Measurements from ENCODE around the gene STX16.

The STX16 gene

GRCh38 chr20:58656831-58657230, 5.7 kb downstream of the STX16 start:
- H3K9me3 ChIP-seq (ENCODE audit: low read length) = no peaks in the 10 kb centered on the region
- peaks cover 7% of the 10 kb centered on the region; the same call in 1 of the 2 replicates for H3K36me3 ChIP-seq (ENCODE audit: insufficient read depth, low read length)
- H3K27me3 ChIP-seq (ENCODE audit: insufficient read depth, low read length) = no peaks in the 10 kb centered on the region

GRCh38 chr20:58657262-58657661, 6.2 kb downstream of the STX16 start:
- Histone ChIP-seq H3K9ac (ENCODE audit: low read length) (no peak overlapping the region), H2AFZ (ENCODE audit: low read length) (no peak overlapping the region), H3K9me3 (ENCODE audit: low read length) (no peaks in the 10 kb centered on the region), H4K20me1 (ENCODE audit: insufficient read depth, low read length) (no peaks in the 10 kb centered on the region), H3K4me3 (ENCODE audit: low read depth, low read length, poor library complexity, severe bottlenecking) (no peak overlapping the region), H3K4me2 (ENCODE audit: low read length) (no peak overlapping the region), H3F3A (ENCODE audit: insufficient read depth, low read length) (0 out of 2 replicates have a peak, but pooled peaks cover 6% of the 10 kb centered on the region), H3K27me3 (ENCODE audit: insufficient read depth, low read length) (no peaks in the 10 kb centered on the region), H3K9me2 (ENCODE audit: low read depth, low read length) (no peaks in the 10 kb centered on the region), H3K36me3 (ENCODE audit: insufficient read depth, low read length) (peaks cover 10% of the 10 kb centered on the region; the same call in 1 of the 2 replicates), H3K27ac (ENCODE audit: low read depth, low read length, poor library complexity, severe bottlenecking) (no peak overlapping the region), H3K79me2 (ENCODE audit: insufficient read depth, low read length) (peaks cover 99% of the 10 kb centered on the region), H3K4me1 (ENCODE audit: insufficient read depth, low read length, severe bottlenecking) (peaks cover 93% of the 10 kb centered on the region)
- TF ChIP-seq CTCF (IDR thresholded peaks at IDR 0.05; ENCODE audit: low read length) (no peak), EZH2 (IDR thresholded peaks at IDR 0.05; ENCODE audit: borderline replicate concordance, low read length) (no peak)

More at GRCh38 chr20:58656831-58657230, 5.7 kb downstream of the STX16 start:
- peak overlapping the region; percentile 10; the same call in 1 of the 2 replicates for H3K4me2 ChIP-seq (ENCODE audit: low read length)
- H2AFZ ChIP-seq (ENCODE audit: low read length) = no peak overlapping the region
- H3K4me1 ChIP-seq (ENCODE audit: insufficient read depth, low read length, severe bottlenecking) = peaks cover 92% of the 10 kb centered on the region
- no peak overlapping the region for H3K27ac ChIP-seq (ENCODE audit: low read depth, low read length, poor library complexity, severe bottlenecking)
- H3K9me2 ChIP-seq (ENCODE audit: low read depth, low read length) = no peaks in the 10 kb centered on the region
- H3K4me3 ChIP-seq (ENCODE audit: low read depth, low read length, poor library complexity, severe bottlenecking) = no peak overlapping the region
- no peaks in the 10 kb centered on the region for H4K20me1 ChIP-seq (ENCODE audit: insufficient read depth, low read length)
- TF ChIP-seq CTCF (IDR thresholded peaks at IDR 0.05; ENCODE audit: low read length) = no peak
- no peak for TF ChIP-seq EZH2 (IDR thresholded peaks at IDR 0.05; ENCODE audit: borderline replicate concordance, low read length)
- H3K9ac ChIP-seq (ENCODE audit: low read length) = no peak overlapping the region
- H3K79me2 ChIP-seq (ENCODE audit: insufficient read depth, low read length) = peaks cover 99% of the 10 kb centered on the region
- 0 out of 2 replicates have a peak, but pooled peaks cover 6% of the 10 kb centered on the region for H3F3A ChIP-seq (ENCODE audit: insufficient read depth, low read length)

- TF ChIP-seq CTCF (IDR thresholded peaks at IDR 0.05; ENCODE audit: low read length) (no peak), EZH2 (IDR thresholded peaks at IDR 0.05; ENCODE audit: borderline replicate concordance, low read length) (no peak)
- Histone ChIP-seq H3K4me2 (ENCODE audit: low read length) (no peak overlapping the region), H3K27me3 (ENCODE audit: insufficient read depth, low read length) (no peaks in the 10 kb centered on the region), H3K27ac (ENCODE audit: low read depth, low read length, poor library complexity, severe bottlenecking) (no peak overlapping the region), H3K36me3 (ENCODE audit: insufficient read depth, low read length) (peaks cover 12% of the 10 kb centered on the region; the same call in 1 of the 2 replicates), H4K20me1 (ENCODE audit: insufficient read depth, low read length) (no peaks in the 10 kb centered on the region), H3K79me2 (ENCODE audit: insufficient read depth, low read length) (peaks cover 94% of the 10 kb centered on the region), H2AFZ (ENCODE audit: low read length) (no peak overlapping the region), H3K9me2 (ENCODE audit: low read depth, low read length) (no peaks in the 10 kb centered on the region), H3K9me3 (ENCODE audit: low read length) (no peaks in the 10 kb centered on the region), H3F3A (ENCODE audit: insufficient read depth, low read length) (0 out of 2 replicates have a peak, but pooled peaks cover 6% of the 10 kb centered on the region), H3K4me3 (ENCODE audit: low read depth, low read length, poor library complexity, severe bottlenecking) (no peak overlapping the region), H3K4me1 (ENCODE audit: insufficient read depth, low read length, severe bottlenecking) (peaks cover 87% of the 10 kb centered on the region), H3K9ac (ENCODE audit: low read length) (no peak overlapping the region)
Measured at GRCh38 chr20:58657986-58658385, 6.9 kb downstream of the STX16 start.
